K562 (cell line): ENCODE data around the gene TRNT1. TPM values are rescaled to one million over a fixed set of nuclear protein-coding genes. Genes with fewer than 3 reads are reported as not detected.

Source experiments
- ATAC-seq: fragments of 200-7000 bp; cut with Tn5 transposase; 3 replicates; pipeline ENCODE4 v1.9.1; 2020; ENCODE audit warnings: moderate library complexity
- BruUV-seq: library from RNA; stranded (reverse); fragments of 400-500 nt; replicated peaks from 2 replicates; lab custom pipeline; 2021; lab: Mats Ljungman, UMichigan
- CTCF ChIA-PET: fragments of 300-600 bp; formaldehyde crosslinking; extraction: SDS; loops from one replicate; lab custom pipeline; 2021; ENCODE audit warnings: low intra/inter-chr PET ratio; lab: Yijun Ruan, JAX
- POLR2A ChIA-PET: fragments of 300-600, 350-650 bp; sonication (Branson Sonifier 250); formaldehyde crosslinking; extraction: SDS; loops from one replicate; lab custom pipeline; 2021; ENCODE audit warnings: antibody characterized with exemption, inconsistent platforms; lab: Yijun Ruan, JAX
- DNase-seq, 4 experiments: peaks; one replicate each; pipeline versions ENCODE4 v3.0.0 to v3.0.0-alpha.2; 2011 to 2018; ENCODE audit warnings: low spot score in 3 of 4, mixed read lengths in 3 of 4; ENCODE audit errors: extremely low read depth in 1 of 4
- FAIRE-seq: peaks from 2 replicates; lab custom pipeline; 2011; peaks lifted over from hg19 to GRCh38; lab: Jason Lieb, UNC
- H2AFZ ChIP-seq: 2 replicates; pipeline ENCODE4 v1.6.0; 2011; ENCODE audit warnings: low read depth, low read length, control low read depth, inconsistent platforms
- H3K27ac ChIP-seq: fragments of 200-600 bp; 3 replicates; pipeline ENCODE4 v1.8.0; 2011; ENCODE audit warnings: low read depth, mild to moderate bottlenecking, control low read depth, inconsistent platforms, low read length, moderate library complexity, mixed read lengths; ENCODE audit errors: extremely low read depth
- H3K27me3 ChIP-seq, 2 experiments: fragments of 300-600 bp in 1 of 2; 2 replicates in 1 of 2; 3 replicates in 1 of 2; pipeline versions ENCODE4 v1.6.0 to v1.8.0; 2011; ENCODE audit warnings: inconsistent platforms in 2 of 2, low read length in 2 of 2, mild to moderate bottlenecking in 1 of 2, mixed read lengths in 1 of 2, moderate library complexity in 1 of 2; ENCODE audit not compliant: control insufficient read depth in 2 of 2, insufficient read depth in 2 of 2
- H3K36me3 ChIP-seq: fragments of 300-600 bp; 3 replicates; pipeline ENCODE4 v1.8.0; 2011; ENCODE audit warnings: mild to moderate bottlenecking, low read length, inconsistent platforms; ENCODE audit not compliant: control insufficient read depth, insufficient read depth
- H3K4me1 ChIP-seq, 2 experiments: fragments of 200-600 bp in 1 of 2; replicated peaks in 1 of 2; 2 replicates in 1 of 2; 3 replicates in 1 of 2; pipeline versions ENCODE4 v1.5.1 to v1.8.0; 2011; ENCODE audit warnings: inconsistent platforms in 2 of 2, low read length in 2 of 2, mild to moderate bottlenecking in 1 of 2, mixed read lengths in 1 of 2, moderate library complexity in 1 of 2; ENCODE audit not compliant: control insufficient read depth in 2 of 2, insufficient read depth in 2 of 2
- H3K4me2 ChIP-seq: 2 replicates; pipeline ENCODE4 v1.6.1; 2011; ENCODE audit warnings: low read length, control low read depth, inconsistent platforms, mixed read lengths; ENCODE audit not compliant: insufficient read depth
- H3K4me3 ChIP-seq: fragments of 200-600 bp; sonication (generic), shearing (Covaris generic); 2 replicates; pipeline ENCODE4 v1.5.1; 2016; ENCODE audit warnings: control low read depth, inconsistent platforms
- H3K79me2 ChIP-seq: fragments of 200-600 bp; 3 replicates; pipeline ENCODE4 v1.8.0; 2011; ENCODE audit warnings: low read length, inconsistent platforms; ENCODE audit not compliant: control insufficient read depth, insufficient read depth
- H3K9ac ChIP-seq, 2 experiments: 2 replicates each; pipeline versions ENCODE4 v1.6.0 to v1.6.1; 2011; ENCODE audit warnings: low read depth in 2 of 2, low read length in 2 of 2, control low read depth in 1 of 2, inconsistent platforms in 1 of 2, mild to moderate bottlenecking in 1 of 2, mixed read lengths in 1 of 2; ENCODE audit not compliant: insufficient read depth in 1 of 2
- H3K9me1 ChIP-seq: one replicate; pipeline ENCODE4 v1.6.0; 2011; ENCODE audit warnings: inconsistent platforms, mild to moderate bottlenecking, low read length, moderate library complexity; ENCODE audit not compliant: control insufficient read depth, insufficient read depth
- H3K9me3 ChIP-seq: replicated peaks from 2 replicates; pipeline ENCODE4 v1.5.1; 2011; ENCODE audit warnings: low read depth, low read length, inconsistent platforms; ENCODE audit not compliant: control insufficient read depth, insufficient read depth
- H4K20me1 ChIP-seq: replicated peaks from 2 replicates; pipeline ENCODE4 v1.6.1; 2011; ENCODE audit warnings: low read length, inconsistent platforms, mixed read lengths; ENCODE audit not compliant: control insufficient read depth, insufficient read depth
- CBX3 ChIP-seq, 2 experiments: IDR thresholded peaks; 1 replicate in 1 of 2; 2 replicates in 1 of 2; pipeline ENCODE4 v1.6.1; 2012; ENCODE audit warnings: inconsistent platforms in 2 of 2, low read length in 2 of 2, borderline replicate concordance in 1 of 2, control low read depth in 1 of 2
- E2F6 ChIP-seq, 2 experiments: IDR thresholded peaks; 2 replicates each; pipeline ENCODE4 v1.6.1; 2011; ENCODE audit warnings: borderline replicate concordance in 1 of 2, control low read depth in 1 of 2, low read depth in 1 of 2, low read length in 1 of 2, mild to moderate bottlenecking in 1 of 2, mixed read lengths in 1 of 2, moderate library complexity in 1 of 2; ENCODE audit not compliant: insufficient read depth in 1 of 2, insufficient read length in 1 of 2, poor library complexity in 1 of 2, severe bottlenecking in 1 of 2; ENCODE audit errors: extremely low read depth in 1 of 2
- E4F1 ChIP-seq: fragments of 250-450 bp; sonication (Bioruptor Pico); IDR thresholded peaks from 2 replicates; pipeline ENCODE4 v1.5.0; 2021; ENCODE audit warnings: mild to moderate bottlenecking, borderline replicate concordance
- HMG20B ChIP-seq: fragments of 250-450 bp; sonication (Bioruptor Pico); IDR thresholded peaks from 2 replicates; pipeline ENCODE4 v1.5.0; 2021; ENCODE audit warnings: mild to moderate bottlenecking
- MTA3 ChIP-seq: fragments of 450-650 bp; formaldehyde crosslinking; IDR thresholded peaks from 2 replicates; pipeline ENCODE4 v1.6.1; 2017; ENCODE audit warnings: mild to moderate bottlenecking, borderline replicate concordance
- POLR2AphosphoS5 ChIP-seq: IDR thresholded peaks from 2 replicates; pipeline ENCODE4 v1.6.1; 2011; ENCODE audit warnings: mild to moderate bottlenecking, low read depth, low read length, moderate library complexity; ENCODE audit not compliant: control insufficient read depth, insufficient read depth
- SMAD1 ChIP-seq: fragments of 150-350 bp; IDR thresholded peaks from 2 replicates; pipeline ENCODE4 v1.6.1; 2014; ENCODE audit warnings: low read length, low read depth; ENCODE audit not compliant: partially characterized antibody
- SMARCC2 ChIP-seq: fragments of 450-650 bp; IDR thresholded peaks from 2 replicates; pipeline ENCODE4 v1.6.1; 2017; ENCODE audit warnings: antibody characterized with exemption, moderate library complexity, mild to moderate bottlenecking, low read depth
- TAF1 ChIP-seq: IDR thresholded peaks from 2 replicates; pipeline ENCODE4 v1.6.1; 2011; ENCODE audit warnings: mild to moderate bottlenecking, low read length, moderate library complexity; ENCODE audit not compliant: insufficient read depth, control insufficient read depth, severe bottlenecking; ENCODE audit errors: extremely low read depth
- YY1 ChIP-seq, 3 experiments: IDR thresholded peaks; 2 replicates each; pipeline ENCODE4 v1.6.1; 2011; ENCODE audit warnings: low read length in 2 of 3, mild to moderate bottlenecking in 2 of 3, moderate library complexity in 2 of 3, borderline replicate concordance in 1 of 3, control low read depth in 1 of 3, low read depth in 1 of 3; ENCODE audit not compliant: insufficient read depth in 3 of 3, insufficient replicate concordance in 2 of 3, control insufficient read depth in 1 of 3, insufficient read length in 1 of 3; ENCODE audit errors: extremely low read depth in 1 of 3
- ZNF592 ChIP-seq: fragments of 450-650 bp; IDR thresholded peaks from 2 replicates; pipeline ENCODE4 v1.6.1; 2017; ENCODE audit warnings: antibody characterized with exemption, mild to moderate bottlenecking
- WGBS: fragments of 100-300 bp; shearing (Covaris generic); methylation state at CpG from one replicate; pipeline ENCODE4 v1.1.6; 2016; ENCODE audit warnings: low coverage, mixed read lengths; ENCODE audit not compliant: insufficient coverage; ENCODE audit errors: missing lambda C conversion rate; 5-methylcytosine and 5-hydroxymethylcytosine counted together
- in situ Hi-C: fragments of 300-500 bp; cut with MboI; formaldehyde crosslinking; loops from 4 replicates; pipeline ENCODE4 v1.15.0; 2018; ENCODE audit warnings: inconsistent platforms, mixed read lengths
- intact Hi-C: fragments of 100-400 bp; cut with micrococcal nuclease; formaldehyde crosslinking; loops from 2 replicates; pipeline ENCODE4 v1.14.2; 2022
- polyA plus RNA-seq, 8 experiments: library from polyadenylated mRNA; depleted of rRNA in 4 of 8; stranded (reverse) in 5 of 8; unstranded in 3 of 8; fragments of >200 nt; fragmentation: Nextera tagmentation in 2 of 8; fragmentation: Illumina TruSeq in 1 of 8; extraction: Ambion mirVana in 2 of 8; extraction: Trizol in 1 of 8; gene quantifications; 2 replicates each; pipeline versions ENCODE4 v1.2.1 to v1.2.3, GENCODE V29; 2011 to 2014; ENCODE audit warnings: inconsistent platforms in 1 of 8, missing spikeins in 1 of 8
- total RNA-seq, 7 experiments: library from RNA; depleted of rRNA in 6 of 7; stranded (reverse); fragments of >200 nt in 6 of 7; fragmentation: Illumina TruSeq in 2 of 7; extraction: Trizol in 2 of 7; gene quantifications; 2 replicates each; pipeline versions ENCODE4 v1.2.1 to v1.2.3, GENCODE V29; 2011 to 2021; ENCODE audit warnings: low replicate concordance in 1 of 7

The TRNT1 gene
- total and polyA plus RNA-seq, 9 of the 15 experiments (the other 6 are each of a cell fraction or from before 2014, with no cell fraction given): 38.1 to 58.2 (median 47.4) TPM

- H3K4me1 ChIP-seq: peaks cover 4 to 15% of the 10 kb centered on the region in 2 experiments; a peak in 3 of 5 replicates
- H2AFZ ChIP-seq: peak overlapping the region; percentile 87
- CTCF ChIA-PET: no interaction called here
- POLR2A ChIA-PET: interaction anchor here (0.8 kb wide), 2 partner anchors 30 to 1134 kb away, joined by 3 to 4 read pairs; no protein-coding TSS in a partner anchor
- BruUV-seq: TSS peak; percentile 58
- peaks cover 32% of the 10 kb centered on the region for H3K36me3 ChIP-seq
- H3K79me2 ChIP-seq: peaks cover 50% of the 10 kb centered on the region
- H4K20me1 ChIP-seq: no peaks in the 10 kb centered on the region
- no peaks in the 10 kb centered on the region for H3K27me3 ChIP-seq
- H3K27ac ChIP-seq: peak overlapping the region; percentile 98
- H3K4me3 ChIP-seq: peak overlapping the region; percentile 94
- ATAC-seq (peak; percentile 60), FAIRE-seq (no peak), DNase-seq (peak; percentile 25 to 38 (median 30))
- peak overlapping the region; percentile 99 to 100 for H3K9ac ChIP-seq
- no peaks in the 10 kb centered on the region for H3K9me3 ChIP-seq
- no peaks in the 10 kb centered on the region for H3K9me1 ChIP-seq
- intact Hi-C loops: no loop called here
- WGBS: under 1% methylated on average over 20 of the region's 20 CpGs
- in situ Hi-C loops: no loop called here
- H3K4me2 ChIP-seq: peak overlapping the region; percentile 92
- TF ChIP-seq SMAD1 (peak; percentile 29), MTA3 (no peak), E2F6 (IDR thresholded peaks at IDR 0.05; ENCODE audit: borderline replicate concordance in 1 of 2, extremely low read depth in 1 of 2, insufficient read depth in 1 of 2, insufficient read length in 1 of 2, low read depth in 1 of 2, low read length in 1 of 2, poor library complexity in 1 of 2, severe bottlenecking in 1 of 2) (peak; percentile 11 to 64), HMG20B (no peak), POLR2AphosphoS5 (peak; percentile 46; the same call in 1 of the 2 replicates), TAF1 (peak; percentile 15), ZNF592 (0 out of 2 replicates have a peak, but pooled peaks have one; percentile 20), CBX3 (IDR thresholded peaks at IDR 0.05; ENCODE audit: borderline replicate concordance in 1 of 2, low read length in 2 of 2) (no peak), SMARCC2 (no peak), E4F1 (CRISPR knock-in tag) (no peak), YY1 (IDR thresholded peaks at IDR 0.05; ENCODE audit: borderline replicate concordance in 1 of 3, control insufficient read depth in 1 of 3, extremely low read depth in 1 of 3, insufficient read depth in 3 of 3, insufficient read length in 1 of 3, insufficient replicate concordance in 2 of 3, low read depth in 1 of 3, low read length in 2 of 3) (peak in 1 of 3 experiments; percentile 16)
Observed at GRCh38 chr3:3127432-3128010, 781 bp downstream of the TRNT1 start.
